A549 (cell line): ENCODE measurements around the gene NCLN.

Experiments
- BCL3 ChIP-seq: fragments of >200 bp; sonication (Bioruptor Twin); formaldehyde crosslinking; IDR thresholded peaks from 3 replicates; pipeline ENCODE4 v1.6.1; 2016
- CEBPB ChIP-seq, 2 experiments: fragments of >200 bp in 1 of 2; sonication (Bioruptor Twin) in 1 of 2; formaldehyde crosslinking in 1 of 2; IDR thresholded peaks; 2 replicates each; pipeline ENCODE4 v1.6.1; 2012 to 2016
- CTCF ChIP-seq: fragments of >200 bp; sonication (Bioruptor Twin); formaldehyde crosslinking; IDR thresholded peaks from 3 replicates; pipeline ENCODE4 v1.5.1; 2016
- E2F6 ChIP-seq: IDR thresholded peaks from 2 replicates; pipeline ENCODE4 v1.6.1; 2012; ENCODE audit warnings: low read depth, borderline replicate concordance
- EP300 ChIP-seq, 2 experiments: fragments of >200 bp; sonication (Bioruptor Twin); formaldehyde crosslinking; IDR thresholded peaks; 2 replicates in 1 of 2; 3 replicates in 1 of 2; pipeline ENCODE4 v1.6.1; 2016 to 2017
- HDAC2 ChIP-seq: fragments of 200-600 bp; sonication (generic); IDR thresholded peaks from 2 replicates; pipeline ENCODE4 v1.6.1; 2016
- JUN ChIP-seq, 2 experiments: fragments of >200 bp; sonication (Bioruptor Twin); formaldehyde crosslinking; IDR thresholded peaks; 2 replicates in 1 of 2; 3 replicates in 1 of 2; pipeline ENCODE4 v1.6.1; 2016 to 2017
- KDM1A ChIP-seq: fragments of 200-600 bp; sonication (generic); IDR thresholded peaks from 2 replicates; pipeline ENCODE4 v1.6.1; 2016; ENCODE audit warnings: low read depth, mild to moderate bottlenecking
- MAX ChIP-seq: IDR thresholded peaks from 2 replicates; pipeline ENCODE4 v1.6.1; 2012
- MAZ ChIP-seq: fragments of 150-350 bp; IDR thresholded peaks from 2 replicates; pipeline ENCODE4 v1.6.1; 2014; ENCODE audit warnings: antibody characterized with exemption, low read depth, low read length, borderline replicate concordance
- POLR2A ChIP-seq: IDR thresholded peaks from 2 replicates; pipeline ENCODE4 v1.6.1; 2012; ENCODE audit warnings: mild to moderate bottlenecking, low read length
- SMC3 ChIP-seq: fragments of >200 bp; sonication (Bioruptor Twin); formaldehyde crosslinking; IDR thresholded peaks from 3 replicates; pipeline ENCODE4 v1.6.1; 2018; ENCODE audit warnings: inconsistent platforms

GRCh38 chr19:3157096-3157845 is 28.5 kb upstream of the NCLN start:
- no peak for TF ChIP-seq MAZ
- TF ChIP-seq POLR2A: no peak
- no peak for TF ChIP-seq MAX
- TF ChIP-seq CTCF: no peak
- TF ChIP-seq CEBPB (IDR thresholded peaks at IDR 0.05): no peak
- no peak for TF ChIP-seq KDM1A
- no peak for TF ChIP-seq E2F6
- no peak for TF ChIP-seq SMC3
- TF ChIP-seq BCL3: no peak
- TF ChIP-seq HDAC2: no peak
- TF ChIP-seq EP300 (IDR thresholded peaks at IDR 0.05): no peak
- TF ChIP-seq JUN (IDR thresholded peaks at IDR 0.05): no peak
